ENCODE measurements around the gene ZNF33B. TPM values are rescaled to one million over a fixed set of nuclear protein-coding genes. Genes with fewer than 3 reads are reported as not detected.

The ZNF33B gene
- total and polyA plus RNA-seq, 9 of the 15 experiments (the other 6 are each of a cell fraction or from before 2014, with no cell fraction given), result 6.9 to 23.9 (median 15.4) TPM

Small RNA genes lying within 50 kb of the gene (small RNA-seq; reads per million reads assigned to genes)
- not detected for gene AL022345.1
- gene AL022345.2, result not detected
- gene AL022345.3, result not detected
- gene FXYD6P1, result not detected
- gene RNU6-1170P, result not detected

Other genes starting within 250 kb of the ZNF33B start
- 36.4 and 37.0 TPM in 2 replicates for gene BMS1, start 144.2 kb upstream of the ZNF33B start, total RNA-seq (2014; rRNA removed)
- gene BMS1, start 144.2 kb upstream of the ZNF33B start, total RNA-seq (2014; rRNA removed; fragmentation: Illumina TruSeq; extraction: Trizol), result 46.9 and 51.6 TPM in 2 replicates
- 42.8 and 44.9 TPM in 2 replicates for gene BMS1, start 144.2 kb upstream of the ZNF33B start, total RNA-seq (2015; rRNA removed; fragmentation: Illumina TruSeq; extraction: Trizol)
- 26.8 and 32.7 TPM in 2 replicates for gene BMS1, start 144.2 kb upstream of the ZNF33B start, total RNA-seq (2021)
- 9.1 and 13.0 TPM in 2 replicates for gene BMS1, start 144.2 kb upstream of the ZNF33B start, polyA plus RNA-seq (2011; rRNA removed)
- gene BMS1, start 144.2 kb upstream of the ZNF33B start, polyA plus RNA-seq (2014; fragmentation: Illumina TruSeq; extraction: Trizol), result 34.8 and 40.8 TPM in 2 replicates
- gene BMS1, start 144.2 kb upstream of the ZNF33B start, polyA plus RNA-seq (2014; fragmentation: Nextera tagmentation; extraction: Ambion mirVana), result 10 to 100 TPM; 11.1 to 25.7 TPM
- gene BMS1, start 144.2 kb upstream of the ZNF33B start, polyA plus RNA-seq (2014; rRNA removed), result 27.1 and 30.5 TPM in 2 replicates